Nephron (organoid): ENCODE results near the gene UBE2J1.

ENCODE experiments used
- H3K27ac Mint-ChIP-seq, 3 experiments: 2 replicates each; pipeline ENCODE4 v1.8.0; 2020; ENCODE audit warnings: mixed read lengths in 3 of 3, mild to moderate bottlenecking in 2 of 3, moderate library complexity in 1 of 3
- H3K27me3 Mint-ChIP-seq: 2 replicates; pipeline ENCODE4 v1.8.0; 2021; ENCODE audit warnings: low read depth, mild to moderate bottlenecking, moderate library complexity, mixed read lengths
- H3K36me3 Mint-ChIP-seq: 2 replicates; pipeline ENCODE4 v1.8.0; 2020; ENCODE audit warnings: low read depth, mixed read lengths
- H3K4me1 Mint-ChIP-seq: 2 replicates; pipeline ENCODE4 v1.8.0; 2020; ENCODE audit warnings: mixed read lengths
- H3K4me3 Mint-ChIP-seq, 3 experiments: 2 replicates each; pipeline ENCODE4 v1.8.0; 2020; ENCODE audit warnings: mild to moderate bottlenecking in 3 of 3, mixed read lengths in 3 of 3, moderate library complexity in 2 of 3
- H3K9me3 Mint-ChIP-seq: 2 replicates; pipeline ENCODE4 v1.8.0; 2020; ENCODE audit warnings: mixed read lengths
- TF ChIP-seq, protein P1 (sequence below), 3 experiments: fragments of 200-600 bp; sonication (generic); IDR thresholded peaks; one replicate each; pipeline ENCODE4 v1.5.0; 2021; ENCODE audit warnings: antibody characterized with exemption in 3 of 3; ENCODE audit not compliant: unreplicated experiment in 3 of 3

Gene UBE2J1

DNA sequence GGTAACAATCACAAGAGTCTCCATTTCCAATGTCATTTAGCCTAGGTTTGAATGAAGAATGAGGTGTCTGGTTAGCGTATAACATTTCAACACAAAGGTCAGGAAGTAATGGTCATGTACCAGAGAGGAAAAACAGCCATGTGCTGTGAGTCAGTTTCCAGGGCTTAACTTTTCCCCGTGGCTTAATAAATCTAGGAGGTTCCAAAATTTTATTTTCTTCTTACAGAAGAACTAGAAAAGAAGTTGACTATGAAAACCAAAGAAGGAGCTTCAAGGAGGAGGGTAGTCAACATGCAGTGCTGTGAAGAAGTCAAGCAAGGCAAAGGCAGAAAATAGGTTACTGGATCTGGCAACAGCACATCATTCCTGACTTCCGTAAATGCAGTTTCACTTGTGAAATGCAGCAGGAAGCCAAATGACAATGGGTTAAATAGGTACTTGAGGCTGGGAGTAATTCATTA, 29.0 kb downstream of the UBE2J1 start:
- H3K4me1 Mint-ChIP-seq = peaks cover 5% of the 10 kb centered on the region
- H3K9me3 Mint-ChIP-seq = peaks cover 18% of the 10 kb centered on the region
- H3K36me3 Mint-ChIP-seq = peaks cover 73% of the 10 kb centered on the region
- H3K4me3 Mint-ChIP-seq = no peak overlapping the region
- TF ChIP-seq, protein P1, sequence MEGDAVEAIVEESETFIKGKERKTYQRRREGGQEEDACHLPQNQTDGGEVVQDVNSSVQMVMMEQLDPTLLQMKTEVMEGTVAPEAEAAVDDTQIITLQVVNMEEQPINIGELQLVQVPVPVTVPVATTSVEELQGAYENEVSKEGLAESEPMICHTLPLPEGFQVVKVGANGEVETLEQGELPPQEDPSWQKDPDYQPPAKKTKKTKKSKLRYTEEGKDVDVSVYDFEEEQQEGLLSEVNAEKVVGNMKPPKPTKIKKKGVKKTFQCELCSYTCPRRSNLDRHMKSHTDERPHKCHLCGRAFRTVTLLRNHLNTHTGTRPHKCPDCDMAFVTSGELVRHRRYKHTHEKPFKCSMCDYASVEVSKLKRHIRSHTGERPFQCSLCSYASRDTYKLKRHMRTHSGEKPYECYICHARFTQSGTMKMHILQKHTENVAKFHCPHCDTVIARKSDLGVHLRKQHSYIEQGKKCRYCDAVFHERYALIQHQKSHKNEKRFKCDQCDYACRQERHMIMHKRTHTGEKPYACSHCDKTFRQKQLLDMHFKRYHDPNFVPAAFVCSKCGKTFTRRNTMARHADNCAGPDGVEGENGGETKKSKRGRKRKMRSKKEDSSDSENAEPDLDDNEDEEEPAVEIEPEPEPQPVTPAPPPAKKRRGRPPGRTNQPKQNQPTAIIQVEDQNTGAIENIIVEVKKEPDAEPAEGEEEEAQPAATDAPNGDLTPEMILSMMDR (IDR thresholded peaks at IDR 0.05; ENCODE audit: unreplicated experiment in 3 of 3) = no peak
- H3K27ac Mint-ChIP-seq = peak overlapping the region in 1 of 3 experiments; percentile 12
- H3K27me3 Mint-ChIP-seq = peaks cover 6% of the 10 kb centered on the region

DNA sequence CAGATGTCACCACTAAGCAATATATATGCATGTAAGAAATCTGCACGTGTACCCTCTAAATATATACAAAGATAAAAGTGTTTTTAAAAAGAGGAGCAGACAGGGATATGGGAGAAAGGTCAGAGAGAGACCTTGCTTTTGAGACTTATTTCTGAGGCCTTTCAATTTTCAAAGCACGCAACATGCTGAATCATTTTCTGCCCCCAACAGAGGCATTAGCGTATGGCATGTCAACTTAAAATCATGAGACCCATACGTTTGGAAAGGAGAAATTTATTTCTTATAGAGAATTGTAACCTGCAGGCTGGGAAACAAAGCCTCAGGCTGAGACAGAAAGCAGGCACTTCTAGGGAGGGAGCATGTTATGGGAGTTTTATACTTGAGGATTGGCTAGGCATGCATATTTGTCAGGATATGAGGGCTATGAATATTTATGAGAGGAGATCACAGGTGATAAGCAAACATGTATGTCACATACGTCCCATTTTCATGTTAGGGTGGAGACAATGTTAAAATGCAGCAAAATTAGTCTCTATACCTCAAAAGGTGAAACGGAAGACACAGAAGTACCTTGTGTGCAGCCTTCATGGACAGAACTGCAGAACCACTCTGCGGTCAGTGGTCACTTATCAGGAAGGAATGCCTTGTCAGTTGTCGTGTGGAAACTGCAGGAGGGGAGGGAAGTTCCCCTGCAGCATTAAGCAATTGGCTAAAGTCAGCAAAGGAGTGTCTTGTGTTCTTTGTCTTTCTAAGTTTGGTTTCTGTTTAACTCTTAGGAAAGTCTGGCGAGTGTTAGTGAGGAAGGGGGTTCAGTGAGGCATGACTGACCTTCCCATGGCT, 31.2 kb downstream of the UBE2J1 start:
- peaks cover 5% of the 10 kb centered on the region for H3K4me1 Mint-ChIP-seq
- TF ChIP-seq, protein P1 (IDR thresholded peaks at IDR 0.05; ENCODE audit: unreplicated experiment in 3 of 3) = no peak
- H3K27ac Mint-ChIP-seq = peak overlapping the region in 1 of 3 experiments; percentile 14
- no peak overlapping the region for H3K4me3 Mint-ChIP-seq
- peaks cover 72% of the 10 kb centered on the region for H3K36me3 Mint-ChIP-seq
- peaks cover 6% of the 10 kb centered on the region for H3K27me3 Mint-ChIP-seq
- peaks cover 21% of the 10 kb centered on the region for H3K9me3 Mint-ChIP-seq

DNA sequence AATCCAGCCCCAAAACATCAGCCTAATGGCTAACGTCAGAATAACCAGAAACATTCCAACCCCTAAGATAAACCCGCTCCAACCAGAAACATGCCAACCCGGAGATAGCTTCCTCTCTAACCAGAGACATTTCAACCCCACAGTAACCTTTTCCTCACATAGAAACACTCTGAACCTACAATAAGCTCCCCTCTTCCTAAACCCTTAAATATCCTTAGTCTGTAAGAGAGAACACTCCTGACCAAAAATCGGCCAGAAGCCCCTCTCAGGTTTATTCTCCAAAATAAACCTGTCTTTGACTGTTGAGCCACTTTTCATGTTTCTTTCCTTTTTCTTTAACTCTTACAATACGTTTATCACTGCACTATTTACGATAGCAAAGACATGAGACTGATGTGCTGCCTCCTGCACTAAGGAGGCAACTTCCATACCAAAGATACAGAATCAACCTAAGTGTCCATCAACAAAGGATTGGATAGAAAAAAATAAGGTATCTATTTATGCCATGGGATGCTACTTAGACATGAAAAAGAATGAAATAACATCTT, 32.4 kb downstream of the UBE2J1 start:
- peaks cover 6% of the 10 kb centered on the region for H3K27me3 Mint-ChIP-seq
- no peak overlapping the region for H3K4me3 Mint-ChIP-seq
- H3K36me3 Mint-ChIP-seq = peaks cover 73% of the 10 kb centered on the region
- H3K4me1 Mint-ChIP-seq = peaks cover 15% of the 10 kb centered on the region
- TF ChIP-seq, protein P1 (IDR thresholded peaks at IDR 0.05; ENCODE audit: unreplicated experiment in 3 of 3) = no peak
- H3K27ac Mint-ChIP-seq = no peak overlapping the region
- H3K9me3 Mint-ChIP-seq = peaks cover 21% of the 10 kb centered on the region

DNA sequence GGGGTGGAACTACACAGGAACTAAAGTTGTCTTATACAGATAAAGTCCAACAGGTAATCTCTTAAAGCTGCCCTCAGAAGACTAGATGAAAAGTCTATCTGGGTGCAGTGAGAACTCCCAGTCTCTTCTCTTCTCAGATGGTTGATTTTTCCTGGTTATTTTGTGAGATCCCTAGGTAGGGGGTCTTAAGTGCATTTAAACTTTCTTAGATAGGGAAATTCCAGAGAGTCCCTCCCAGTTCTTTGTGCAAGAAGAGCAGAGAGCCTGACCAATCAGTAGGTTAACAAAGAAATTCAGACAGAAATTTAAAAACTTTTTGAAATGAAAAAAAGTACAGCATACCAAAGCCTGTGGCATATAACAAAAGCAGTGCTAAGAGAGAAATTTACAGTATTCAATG, 35.5 kb downstream of the UBE2J1 start:
- H3K9me3 Mint-ChIP-seq = peaks cover 16% of the 10 kb centered on the region
- H3K36me3 Mint-ChIP-seq = peaks cover 46% of the 10 kb centered on the region
- peaks cover 6% of the 10 kb centered on the region for H3K27me3 Mint-ChIP-seq
- H3K27ac Mint-ChIP-seq = no peak overlapping the region
- H3K4me1 Mint-ChIP-seq = peaks cover 33% of the 10 kb centered on the region
- no peak overlapping the region for H3K4me3 Mint-ChIP-seq
- TF ChIP-seq, protein P1 (IDR thresholded peaks at IDR 0.05; ENCODE audit: unreplicated experiment in 3 of 3) = no peak

DNA sequence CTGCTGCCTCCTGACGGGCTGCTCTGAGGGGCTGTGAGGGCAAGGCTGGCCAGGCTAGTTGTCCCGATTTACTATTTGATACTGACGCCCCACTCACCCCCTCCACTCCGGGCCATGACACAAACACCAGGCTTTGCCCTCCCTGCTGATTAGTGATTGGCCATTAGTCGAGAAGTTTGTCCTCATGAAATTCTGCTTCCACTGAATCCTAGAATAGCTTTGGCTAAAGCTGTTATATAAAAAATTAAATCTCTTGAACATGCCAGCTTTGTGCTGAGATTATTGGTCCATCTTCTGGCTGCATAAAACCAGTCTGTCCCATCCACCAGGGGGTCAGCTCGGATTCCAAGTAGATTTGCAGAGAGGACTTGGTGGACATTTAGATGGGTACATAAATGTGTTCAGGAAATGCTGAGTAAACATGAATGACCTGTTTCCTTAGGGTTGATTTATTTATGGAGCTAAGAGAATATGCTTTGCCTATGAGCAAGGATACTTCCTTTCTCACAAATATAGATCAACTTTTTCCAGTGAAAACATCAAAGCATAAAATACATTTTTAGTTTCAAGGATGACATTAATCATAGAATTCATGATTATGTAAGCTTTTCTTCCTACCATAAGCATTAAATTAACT, 37.2 kb downstream of the UBE2J1 start, which contains the start of gene GABRR2:
TSS of gene GABRR2 (minus strand) at position 51 of the 637 bp plus-strand sequence. CDS start 134 bp downstream, outside the sequence.
- Mint-ChIP-seq H3K36me3 (peaks cover 33% of the 10 kb centered on the region), H3K4me3 (no peak within 1 kb of the TSS), H3K9me3 (peaks cover 9% of the 10 kb centered on the region), H3K27ac (peak within 1 kb of the TSS; percentile 48 to 88 (median 55)), H3K27me3 (no peaks in the 10 kb centered on the region), H3K4me1 (peaks cover 48% of the 10 kb centered on the region)
- TF ChIP-seq, protein P1 (IDR thresholded peaks at IDR 0.05; ENCODE audit: unreplicated experiment in 3 of 3) = no peak
